T-cell (primary cell): ENCODE data around the gene RFPL1. TPM values are rescaled to one million over a fixed set of nuclear protein-coding genes. Genes with fewer than 3 reads are reported as not detected.
"Not testable (repeated sequence)": the region's sequence is repeated elsewhere in the genome, so short reads cannot be mapped to it uniquely, and the experiment has no call there.

ENCODE experiments used
- ATAC-seq, 4 experiments: fragments of 200-7000 bp in 3 of 4; fragments of 150-1000 bp in 1 of 4; cut with Tn5 transposase; replicated peaks in 1 of 4; 1 replicate in 3 of 4; 2 replicates in 1 of 4; pipeline ENCODE4 v1.10.0; 2021; ENCODE audit warnings: moderate library complexity in 3 of 4, mild to moderate bottlenecking in 2 of 4, moderate number of reproducible peaks in 1 of 4
- CTCF ChIA-PET, 2 donors: fragments of 300-600 bp; sonication (Branson Sonifier 250); formaldehyde crosslinking; loops; one replicate each; lab custom pipeline; 2022; ENCODE audit warnings: antibody characterized with exemption in 2 of 2; lab: Charles Lee
- POLR2A ChIA-PET, 2 donors: fragments of 300-600 bp; sonication (Branson Sonifier 250); formaldehyde crosslinking; loops; one replicate each; lab custom pipeline; 2022; ENCODE audit warnings: antibody characterized with exemption in 2 of 2; lab: Charles Lee
- DNase-seq, 35 experiments: peaks; one replicate each; pipeline versions ENCODE4 v3.0.0 to v3.0.0-alpha.2; 2013 to 2023
- H3K27ac ChIP-seq: one replicate; pipeline ENCODE4 v1.5.1; 2013; ENCODE audit warnings: low read length
- H3K27me3 ChIP-seq, 2 experiments: replicated peaks in 1 of 2; 1 replicate in 1 of 2; 2 replicates in 1 of 2; pipeline versions ENCODE4 v1.6.1 to v1.7.0; 2013; ENCODE audit warnings: low read length in 1 of 2, mixed read lengths in 1 of 2; ENCODE audit not compliant: control insufficient read depth in 2 of 2, insufficient read depth in 2 of 2; ENCODE audit errors: extremely low read depth in 1 of 2
- H3K36me3 ChIP-seq, 2 donors: 1 replicate in 1 of 2; 2 replicates in 1 of 2; pipeline versions ENCODE4 v1.6.1 to v1.7.0; 2013; ENCODE audit warnings: low read length in 1 of 2; ENCODE audit not compliant: control insufficient read depth in 2 of 2, insufficient read depth in 1 of 2; ENCODE audit errors: extremely low read depth in 1 of 2
- H3K4me1 ChIP-seq, 2 experiments: 1 replicate in 1 of 2; 2 replicates in 1 of 2; pipeline versions ENCODE4 v1.6.1 to v1.7.0; 2013; ENCODE audit warnings: low read length in 2 of 2, mixed read lengths in 1 of 2; ENCODE audit not compliant: insufficient read depth in 2 of 2, control insufficient read depth in 1 of 2; ENCODE audit errors: extremely low read depth in 1 of 2
- H3K4me3 ChIP-seq, 2 donors: 1 replicate in 1 of 2; 2 replicates in 1 of 2; pipeline versions ENCODE4 v1.5.1 to v1.7.0; 2013; ENCODE audit warnings: mild to moderate bottlenecking in 2 of 2, low read length in 1 of 2, moderate library complexity in 1 of 2; ENCODE audit not compliant: control insufficient read depth in 1 of 2; ENCODE audit errors: extremely low read depth in 1 of 2
- H3K9me3 ChIP-seq: 2 replicates; pipeline ENCODE4 v1.7.0; 2013
- H3K27ac Mint-ChIP-seq, 2 donors: one replicate each; pipeline ENCODE4 v1.8.0; 2020 to 2021; ENCODE audit warnings: mild to moderate bottlenecking in 2 of 2, mixed read lengths in 2 of 2
- H3K27me3 Mint-ChIP-seq, 2 donors: one replicate each; pipeline ENCODE4 v1.8.0; 2021 to 2022; ENCODE audit warnings: mixed read lengths in 2 of 2
- H3K36me3 Mint-ChIP-seq: one replicate; pipeline ENCODE4 v1.8.0; 2021; ENCODE audit warnings: mixed read lengths
- H3K4me1 Mint-ChIP-seq, 3 donors: one replicate each; pipeline ENCODE4 v1.8.0; 2020 to 2022; ENCODE audit warnings: mixed read lengths in 3 of 3, mild to moderate bottlenecking in 1 of 3
- H3K4me3 Mint-ChIP-seq, 3 donors: one replicate each; pipeline ENCODE4 v1.8.0; 2020 to 2022; ENCODE audit warnings: mild to moderate bottlenecking in 3 of 3, mixed read lengths in 3 of 3, moderate library complexity in 3 of 3
- H3K9me3 Mint-ChIP-seq, 3 donors: one replicate each; pipeline ENCODE4 v1.8.0; 2020 to 2022; ENCODE audit warnings: mixed read lengths in 3 of 3
- WGBS: methylation state at CpG from one replicate; pipeline ENCODE4 v1.1.5; 2013; ENCODE audit warnings: missing lambda C conversion rate; ENCODE audit not compliant: insufficient coverage; 5-methylcytosine and 5-hydroxymethylcytosine counted together
- total RNA-seq, 35 experiments: library from RNA in 6 of 35; stranded (reverse) in 6 of 35; fragments of 120-200 nt in 1 of 35; gene quantifications; one replicate each; pipeline versions ENCODE4 v1.2.1 to v1.2.4 and lab custom pipeline; 2013 to 2026

RFPL1 gene
- total RNA-seq, 5 donors from 2014 or later (not counting 1 experiment from before 2014, with no cell fraction given) = 0.22 TPM; not detected in 4

DNA sequence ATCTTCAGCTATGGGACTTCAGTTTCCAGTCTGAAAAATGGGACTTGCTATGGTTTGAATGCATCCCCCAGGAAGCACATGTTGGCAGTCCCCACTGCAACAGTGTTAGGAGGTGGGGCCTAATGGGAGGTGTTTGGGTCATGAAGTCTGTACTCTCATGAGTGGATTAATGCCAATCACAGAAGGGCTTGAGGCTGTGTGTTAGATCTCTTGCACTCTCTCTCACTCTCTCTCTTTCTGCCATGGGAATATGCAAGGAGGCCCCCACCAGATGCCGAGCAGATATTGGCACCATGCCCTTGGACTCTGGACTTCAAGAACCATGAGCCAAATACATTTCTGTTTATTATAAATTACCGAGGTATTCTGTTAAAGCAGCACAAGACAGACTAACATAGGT, 42.3 kb upstream of the RFPL1 start:
- Mint-ChIP-seq H3K27me3 (peaks cover 2 to 4% of the 10 kb centered on the region in 2 donors), H3K4me3 (no peak overlapping the region), H3K9me3 (no peaks in the 10 kb centered on the region), H3K27ac (no peak overlapping the region), H3K4me1 (peaks cover 5 to 18% (median 11%) of the 10 kb centered on the region in 3 donors), H3K36me3 (no peaks in the 10 kb centered on the region)
- H3K27me3 ChIP-seq = peaks cover 0 to 6% of the 10 kb centered on the region in 2 experiments
- WGBS = no CpG with 5 or more reads among the region's 2 CpGs
- H3K36me3 ChIP-seq = no peaks in the 10 kb centered on the region
- ChIA-PET CTCF (interaction anchor here in 1 of 2 donors (0.6 kb wide), 1 partner anchor 1763 kb away, joined by 3 read pairs; no protein-coding TSS in a partner anchor), POLR2A (no interaction called here)
- H3K27ac ChIP-seq = no peak overlapping the region
- H3K4me3 ChIP-seq = no peak overlapping the region
- peaks cover 0 to 7% of the 10 kb centered on the region in 2 experiments for H3K4me1 ChIP-seq
- no peaks in the 10 kb centered on the region for H3K9me3 ChIP-seq
- no peak for DNase-seq
- no peak for ATAC-seq

- WGBS = 100% methylated on average over 1 of the region's 6 CpGs
- H3K4me1 Mint-ChIP-seq = peaks cover 5 to 12% (median 9%) of the 10 kb centered on the region in 3 donors
- DNase-seq (no peak), ATAC-seq (no peak)
- no peak overlapping the region for H3K4me3 ChIP-seq
- H3K9me3 Mint-ChIP-seq = no peaks in the 10 kb centered on the region
- POLR2A ChIA-PET = no interaction called here
- no peak overlapping the region for H3K27ac ChIP-seq
- H3K36me3 Mint-ChIP-seq = no peaks in the 10 kb centered on the region
- H3K9me3 ChIP-seq = no peaks in the 10 kb centered on the region
- H3K27ac Mint-ChIP-seq = no peak overlapping the region
- CTCF ChIA-PET = interaction anchor here in 1 of 2 donors (0.8 kb wide), 1 partner anchor 101 kb away, joined by 3 read pairs; no protein-coding TSS in a partner anchor
- no peaks in the 10 kb centered on the region for H3K36me3 ChIP-seq
- H3K27me3 ChIP-seq = peaks cover 0 to 6% of the 10 kb centered on the region in 2 experiments
- peaks cover 0 to 7% of the 10 kb centered on the region in 2 experiments for H3K4me1 ChIP-seq
- H3K27me3 Mint-ChIP-seq = peaks cover 8 to 14% of the 10 kb centered on the region in 2 donors
- H3K4me3 Mint-ChIP-seq = no peak overlapping the region
These were observed 40.6 kb upstream of the RFPL1 start for GRCh38 chr22:29397791-29398190.

GRCh38 chr22:29400576-29400975, 37.8 kb upstream of the RFPL1 start:
- POLR2A ChIA-PET = no interaction called here
- Mint-ChIP-seq H3K36me3 (no peaks in the 10 kb centered on the region), H3K27me3 (peaks cover 11 to 16% of the 10 kb centered on the region in 2 donors), H3K4me1 (peaks cover 0 to 2% (median 0%) of the 10 kb centered on the region in 3 donors), H3K4me3 (no peak overlapping the region), H3K9me3 (no peaks in the 10 kb centered on the region), H3K27ac (peak overlapping the region in 1 of 2 donors; percentile 0)
- H3K9me3 ChIP-seq = no peaks in the 10 kb centered on the region
- no peaks in the 10 kb centered on the region for H3K27me3 ChIP-seq
- no peak overlapping the region for H3K27ac ChIP-seq
- H3K4me1 ChIP-seq = no peaks in the 10 kb centered on the region
- ATAC-seq (no peak), DNase-seq (no peak)
- 80% methylated on average over 1 of the region's 2 CpGs for WGBS
- H3K4me3 ChIP-seq = no peak overlapping the region
- CTCF ChIA-PET = no interaction called here
- H3K36me3 ChIP-seq = no peaks in the 10 kb centered on the region

GRCh38 chr22:29401538-29401937, 36.8 kb upstream of the RFPL1 start:
- 50% methylated on average over 1 of the region's 6 CpGs for WGBS
- H3K4me3 ChIP-seq = not testable (repeated sequence)

GRCh38 chr22:29408940-29409339, 29.4 kb upstream of the RFPL1 start:
- Mint-ChIP-seq H3K4me3 (no peak overlapping the region), H3K27me3 (no peaks in the 10 kb centered on the region), H3K27ac (no peak overlapping the region), H3K36me3 (no peaks in the 10 kb centered on the region), H3K9me3 (no peaks in the 10 kb centered on the region), H3K4me1 (peaks cover under 1 to 11% (median 2%) of the 10 kb centered on the region in 3 donors)
- WGBS = 64% methylated on average over 4 of the region's 6 CpGs
- H3K4me3 ChIP-seq = no peak overlapping the region
- POLR2A ChIA-PET = no interaction called here
- no peaks in the 10 kb centered on the region for H3K36me3 ChIP-seq
- H3K9me3 ChIP-seq = no peaks in the 10 kb centered on the region
- H3K27me3 ChIP-seq = no peaks in the 10 kb centered on the region
- ATAC-seq = no peak
- DNase-seq = no peak
- no peak overlapping the region for H3K27ac ChIP-seq
- H3K4me1 ChIP-seq = no peaks in the 10 kb centered on the region
- CTCF ChIA-PET = no interaction called here

More at GRCh38 chr22:29401538-29401937, 36.8 kb upstream of the RFPL1 start:
- DNase-seq, H3K27ac Mint-ChIP-seq, H3K4me1 ChIP-seq, H3K27me3 ChIP-seq, H3K9me3 Mint-ChIP-seq, POLR2A ChIA-PET, H3K36me3 ChIP-seq, CTCF ChIA-PET, H3K4me1 Mint-ChIP-seq, H3K27ac ChIP-seq, H3K36me3 Mint-ChIP-seq, H3K9me3 ChIP-seq, H3K4me3 Mint-ChIP-seq, ATAC-seq: not testable (repeated sequence)
- peaks cover 11 to 16% of the 10 kb centered on the region in 2 donors for H3K27me3 Mint-ChIP-seq

DNA sequence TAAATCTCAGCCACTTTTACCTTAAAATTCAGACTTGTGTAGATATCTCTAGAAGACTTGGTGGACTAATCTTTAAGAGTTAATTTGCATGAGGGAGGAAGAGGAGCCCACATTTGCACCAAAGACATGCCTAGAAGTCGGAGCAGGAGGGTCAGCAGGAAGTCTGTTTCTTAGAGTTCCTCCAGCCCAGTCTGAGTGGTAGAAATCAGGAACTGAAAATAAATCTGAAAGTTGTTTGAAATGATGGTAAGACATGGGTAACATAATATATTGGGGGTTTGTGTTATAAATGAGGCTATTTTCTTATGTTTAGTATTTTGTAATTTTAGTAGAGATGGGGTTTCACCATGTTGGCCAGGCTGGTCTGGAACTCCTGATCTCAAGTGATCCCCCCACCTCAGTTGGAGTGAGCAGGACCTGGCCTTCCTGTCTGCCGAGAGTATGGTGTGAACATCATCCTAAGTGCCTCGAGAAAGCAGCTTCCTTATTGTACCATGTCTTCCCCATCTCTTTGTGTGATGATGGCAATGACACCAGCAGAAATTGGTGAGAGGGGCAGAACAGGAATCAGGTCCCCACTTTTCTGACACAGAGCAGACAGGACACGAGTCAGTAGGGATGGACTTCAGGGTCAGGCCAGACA, 26.7 kb upstream of the RFPL1 start:
- H3K9me3 Mint-ChIP-seq, H3K4me3 ChIP-seq, ATAC-seq, H3K27me3 ChIP-seq, H3K27me3 Mint-ChIP-seq, H3K9me3 ChIP-seq, H3K36me3 Mint-ChIP-seq, H3K36me3 ChIP-seq, POLR2A ChIA-PET, DNase-seq, H3K4me3 Mint-ChIP-seq, H3K27ac ChIP-seq: not testable (repeated sequence)
- CTCF ChIA-PET = interaction anchor here in 1 of 2 donors (0.6 kb wide), 1 partner anchor 1992 kb away, joined by 4 read pairs; no protein-coding TSS in a partner anchor
- peaks cover 3 to 11% of the 10 kb centered on the region in 2 experiments for H3K4me1 ChIP-seq
- H3K4me1 Mint-ChIP-seq = peaks cover 17 to 30% (median 19%) of the 10 kb centered on the region in 3 donors
- peak overlapping the region in 1 of 2 donors; percentile 53 for H3K27ac Mint-ChIP-seq
- 63% methylated on average over 2 of the region's 4 CpGs for WGBS
